Endothelial cell of hepatic sinusoid (primary cell): ENCODE results near the gene SLC7A6OS.

Experiments
- in situ Hi-C: cut with HindIII; loops from 2 replicates; pipeline ENCODE4 v1.10.0; 2017; ENCODE audit warnings: low sequenced_read_pairs

Gene SLC7A6OS

GRCh38 chr16:68282064-68282452 lies 28.7 kb downstream of the SLC7A6OS start:
- in situ Hi-C loops = no loop called here

- in situ Hi-C loops = no loop called here
Measured at GRCh38 chr16:68281368-68282063, 29.2 kb downstream of the SLC7A6OS start.

GRCh38 chr16:68279726-68280558 lies 30.8 kb downstream of the SLC7A6OS start:
- in situ Hi-C loops = no loop called here

- in situ Hi-C loops = no loop called here
Measured at GRCh38 chr16:68276223-68276622, 34.5 kb downstream of the SLC7A6OS start.

GRCh38 chr16:68275611-68276191 lies 35.0 kb downstream of the SLC7A6OS start:
- in situ Hi-C loops = no loop called here

- in situ Hi-C loops = no loop called here
Measured at GRCh38 chr16:68274441-68274840, 36.3 kb downstream of the SLC7A6OS start.

- in situ Hi-C loops = no loop called here
Measured at GRCh38 chr16:68273896-68274295, 36.9 kb downstream of the SLC7A6OS start.

GRCh38 chr16:68273459-68273858 lies 37.3 kb downstream of the SLC7A6OS start:
- in situ Hi-C loops = no loop called here

- in situ Hi-C loops = no loop called here
Measured at GRCh38 chr16:68272507-68273209, 38.1 kb downstream of the SLC7A6OS start.

- in situ Hi-C loops = no loop called here
Measured at GRCh38 chr16:68270353-68270752, 40.4 kb downstream of the SLC7A6OS start.

GRCh38 chr16:68269793-68270192 lies 41.0 kb downstream of the SLC7A6OS start:
- in situ Hi-C loops = no loop called here

- in situ Hi-C loops = no loop called here
Measured at GRCh38 chr16:68267612-68268405, 42.9 kb downstream of the SLC7A6OS start.

GRCh38 chr16:68265078-68265920 lies 45.4 kb downstream of the SLC7A6OS start:
- in situ Hi-C loops = no loop called here

GRCh38 chr16:68264128-68265077 lies 46.3 kb downstream of the SLC7A6OS start, which contains the start of gene SLC7A6:
Gene SLC7A6, plus strand, starts transcription at chr16:68264526. Its CDS starts 10,201 bp downstream, at chr16:68274727.
- in situ Hi-C loops = no loop called here

- in situ Hi-C loops = no loop called here
Measured at GRCh38 chr16:68263559-68264127, 47.1 kb downstream of the SLC7A6OS start.

- in situ Hi-C loops = no loop called here
Measured at GRCh38 chr16:68259007-68259825, 51.5 kb downstream of the SLC7A6OS start.
